Measurements from ENCODE around the gene GART.

GART gene

GRCh38 chr21:33461538-33462250 is 80.2 kb downstream of the GART start:
- TF ChIP-seq JUND (IDR thresholded peaks at IDR 0.05; ENCODE audit: low read depth) = no peak
- in situ Hi-C loops (cut with HindIII; ENCODE audit: low pct_unique_long_range_greater_than_20kb, low sequenced_read_pairs) = no loop called here
- no peak for DNase-seq (ENCODE audit: low read depth in 1 of 2, low spot score in 1 of 2)

DNA sequence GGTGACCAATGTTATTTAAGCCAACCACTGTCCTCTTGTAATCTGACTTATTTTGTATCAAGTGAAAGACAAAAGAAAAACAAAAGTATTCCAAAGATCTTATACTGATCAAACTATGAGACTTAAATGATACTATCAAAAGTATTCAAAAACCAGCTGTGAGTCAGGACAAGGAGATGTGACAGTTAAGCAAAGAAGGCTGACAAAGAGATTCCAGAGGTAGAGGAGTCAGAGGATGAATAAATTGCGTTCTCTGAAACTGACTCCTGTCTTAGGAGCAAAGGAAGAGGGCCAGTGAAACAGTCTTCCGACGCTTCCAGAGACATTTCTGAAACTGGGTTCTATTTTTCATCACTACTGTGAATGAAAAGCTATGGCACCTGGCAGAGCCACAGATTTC is 83.1 kb downstream of the GART start:
- DNase-seq (ENCODE audit: low read depth in 1 of 2, low spot score in 1 of 2) = no peak
- TF ChIP-seq JUND (IDR thresholded peaks at IDR 0.05; ENCODE audit: low read depth) = no peak
- in situ Hi-C loops (cut with HindIII; ENCODE audit: low pct_unique_long_range_greater_than_20kb, low sequenced_read_pairs) = no loop called here

- in situ Hi-C loops (cut with HindIII; ENCODE audit: low pct_unique_long_range_greater_than_20kb, low sequenced_read_pairs) = no loop called here
- no peak for DNase-seq (ENCODE audit: low read depth in 1 of 2, low spot score in 1 of 2)
Observed at GRCh38 chr21:33455686-33456446, 86.1 kb downstream of the GART start.

More at GRCh38 chr21:33455686-33456446, 86.1 kb downstream of the GART start:
- no peak for TF ChIP-seq JUND (IDR thresholded peaks at IDR 0.05; ENCODE audit: low read depth)

All from T47D (cell line).